ENCODE results near the gene HAGHL.

The HAGHL gene

DNA sequence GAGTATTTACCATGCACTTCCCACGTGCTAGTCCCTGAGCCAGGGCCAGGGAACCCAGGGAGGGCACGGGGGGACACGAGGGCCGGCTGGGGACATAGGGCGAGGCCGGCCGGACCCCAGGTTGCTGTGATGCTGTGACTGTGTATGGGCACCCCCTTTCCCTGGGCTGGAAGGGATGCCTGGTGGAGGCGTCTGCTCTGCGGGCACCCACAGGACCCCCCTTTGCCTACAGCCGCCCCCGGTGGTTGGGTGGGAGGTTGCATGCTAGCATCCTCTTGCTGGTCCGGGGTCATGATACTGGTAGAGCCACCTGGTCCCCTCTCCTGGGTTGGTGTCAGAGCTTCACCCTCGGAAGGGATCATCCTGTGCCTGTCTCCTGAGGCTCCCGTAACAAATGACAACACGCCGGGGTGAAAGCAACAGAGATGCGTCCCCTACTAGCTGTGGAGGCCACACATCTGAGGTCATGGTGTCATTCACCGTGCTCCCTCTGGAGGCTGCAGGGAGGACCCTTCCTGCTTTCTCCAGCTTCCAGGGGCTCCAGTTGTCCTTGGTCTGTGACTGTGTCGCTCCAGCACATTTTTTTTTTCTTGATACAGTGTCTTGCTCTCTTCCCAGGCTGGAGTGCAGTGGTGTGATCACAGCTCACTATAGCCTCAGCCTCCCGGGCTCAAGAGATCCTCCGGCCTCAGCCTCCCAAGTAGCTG lies 17.0 kb downstream of the HAGHL start:
- TF ChIP-seq CTCF (IDR thresholded peaks at IDR 0.05), result peak; percentile 13; the same call in 1 of the 2 replicates
- TF ChIP-seq ZFX (IDR thresholded peaks at IDR 0.05; ENCODE audit: borderline replicate concordance), result no peak
- H3K27ac ChIP-seq, result no peak overlapping the region

DNA sequence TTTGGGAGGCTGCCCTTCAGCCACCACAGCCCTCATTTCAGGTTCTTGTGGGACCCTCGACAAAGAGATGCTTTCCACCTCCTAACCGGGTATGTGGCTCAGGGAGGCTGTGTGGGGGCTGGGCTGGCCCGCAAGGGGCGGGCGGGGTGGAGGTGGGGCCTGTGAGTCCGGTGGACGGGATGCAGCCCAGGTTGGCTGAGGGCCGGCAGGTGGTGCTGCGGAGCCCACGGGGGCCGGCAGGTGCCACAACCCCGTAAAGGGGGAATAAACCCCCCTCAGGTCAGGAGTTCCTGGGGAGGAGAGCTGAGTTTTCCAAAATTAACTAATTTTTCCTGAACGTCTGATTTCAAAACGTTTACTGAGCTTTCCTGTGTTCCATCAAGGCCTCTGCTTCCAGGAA lies 18.8 kb downstream of the HAGHL start:
- TF ChIP-seq ZFX (IDR thresholded peaks at IDR 0.05; ENCODE audit: borderline replicate concordance), result no peak
- peak; percentile 72 for TF ChIP-seq CTCF (IDR thresholded peaks at IDR 0.05)
- H3K27ac ChIP-seq, result no peak overlapping the region

DNA sequence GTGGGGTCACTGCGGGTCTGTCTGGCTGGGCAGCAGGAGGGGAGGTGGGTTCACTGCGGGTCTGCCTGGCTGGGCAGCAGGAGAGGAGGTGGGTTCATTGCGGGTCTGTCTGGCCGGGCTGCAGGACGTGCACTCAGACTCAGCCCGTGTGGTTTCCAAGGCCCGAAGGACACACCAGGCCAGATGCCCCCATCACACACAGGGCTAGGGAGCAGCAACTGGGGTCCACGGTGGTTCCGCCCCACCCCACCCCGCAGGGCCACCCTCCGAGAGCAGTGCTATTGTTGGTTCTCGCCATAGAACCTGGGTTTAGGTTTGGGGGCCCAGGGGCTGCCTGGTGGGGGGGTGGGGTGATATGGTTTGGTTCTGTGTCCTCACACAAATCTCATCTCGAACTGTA lies 19.7 kb downstream of the HAGHL start:
- TF ChIP-seq ZFX (IDR thresholded peaks at IDR 0.05; ENCODE audit: borderline replicate concordance) (no peak), CTCF (IDR thresholded peaks at IDR 0.05) (no peak)
- no peak overlapping the region for H3K27ac ChIP-seq

DNA sequence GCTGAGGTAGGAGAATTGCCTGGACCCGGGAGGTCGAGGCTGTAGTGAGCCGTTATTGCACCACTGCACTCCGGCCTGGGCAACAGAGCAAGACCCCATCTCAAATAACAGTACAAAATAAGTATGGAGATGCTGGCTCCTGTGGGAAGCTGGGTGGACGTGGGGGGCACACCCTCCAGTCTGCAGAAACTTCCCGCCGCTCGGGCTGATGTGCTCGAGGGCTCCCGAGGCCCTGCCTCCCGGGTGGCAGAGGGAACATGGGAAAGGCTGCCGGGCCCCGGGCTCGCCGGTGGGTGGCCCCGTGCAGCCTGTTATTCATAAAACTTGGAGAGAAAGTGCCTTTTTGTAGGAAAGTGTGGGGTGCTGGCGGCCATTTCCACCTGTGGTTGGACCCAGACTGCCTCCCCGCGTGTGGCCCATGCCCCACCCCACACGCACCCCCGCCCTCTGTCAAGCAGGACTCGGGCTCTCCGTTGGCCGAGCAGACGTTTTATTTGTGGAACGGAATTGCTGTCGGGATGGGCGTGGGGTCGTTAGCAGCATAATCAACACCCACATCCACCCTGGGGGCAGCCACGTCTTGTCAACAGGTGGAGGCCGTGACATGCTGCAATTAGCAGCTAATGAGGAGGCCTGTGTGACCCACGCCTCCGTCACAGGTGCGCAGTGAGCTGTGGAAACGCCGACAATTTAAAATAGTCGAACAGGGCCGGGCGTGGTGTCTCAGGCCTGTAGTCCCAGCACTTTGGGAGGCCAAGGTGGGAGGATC lies 21.3 kb downstream of the HAGHL start:
- no peak for TF ChIP-seq CTCF (IDR thresholded peaks at IDR 0.05)
- TF ChIP-seq ZFX (IDR thresholded peaks at IDR 0.05; ENCODE audit: borderline replicate concordance), result no peak
- H3K27ac ChIP-seq, result no peak overlapping the region

DNA sequence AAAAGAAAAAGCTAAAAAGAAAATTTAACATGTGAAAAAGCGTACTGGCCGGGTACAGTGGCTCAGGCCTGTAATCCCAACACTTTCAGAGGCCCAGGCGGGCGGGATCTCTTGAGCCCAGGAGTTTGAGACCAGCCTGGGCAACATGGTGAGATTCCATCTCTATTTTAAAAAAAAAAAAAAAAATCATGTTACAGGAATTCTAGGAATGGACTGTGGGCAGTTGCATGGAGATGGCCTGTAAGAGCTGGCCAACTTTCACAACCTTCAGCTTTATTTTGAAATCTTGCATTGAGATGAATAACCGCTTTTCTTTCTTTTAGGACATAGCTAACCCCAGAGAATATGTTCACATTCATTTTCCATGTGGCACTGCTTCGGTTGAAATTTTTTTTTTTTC lies 22.1 kb downstream of the HAGHL start:
- TF ChIP-seq ZFX (IDR thresholded peaks at IDR 0.05; ENCODE audit: borderline replicate concordance) (no peak), CTCF (IDR thresholded peaks at IDR 0.05) (no peak)
- no peak overlapping the region for H3K27ac ChIP-seq

- TF ChIP-seq ZFX (IDR thresholded peaks at IDR 0.05; ENCODE audit: borderline replicate concordance) (no peak), CTCF (IDR thresholded peaks at IDR 0.05) (no peak)
- H3K27ac ChIP-seq, result 0 out of 2 replicates have a peak overlapping the region, but pooled peaks have one; percentile 23
Measured at GRCh38 chr16:750485-750884, 23.6 kb downstream of the HAGHL start.

All from 22Rv1 (cell line).